DOHH2 (cell line): Measurements from ENCODE around the gene KRTAP10-2.

Experiments used
- EZH2phosphoT487 ChIP-seq: fragments of 200-600 bp; sonication (generic); IDR thresholded peaks from 2 replicates; pipeline ENCODE4 v1.6.1; 2017; ENCODE audit warnings: borderline replicate concordance, mild to moderate bottlenecking, antibody characterized with exemption, low read length, moderate library complexity, mixed read lengths
- TF ChIP-seq, protein P1 (sequence below): fragments of 200-600 bp; sonication (generic); IDR thresholded peaks from one replicate; pipeline ENCODE4 v1.5.1; 2014; ENCODE audit warnings: antibody characterized with exemption, mild to moderate bottlenecking, low read depth, low read length; ENCODE audit not compliant: poor library complexity, severe bottlenecking

DNA sequence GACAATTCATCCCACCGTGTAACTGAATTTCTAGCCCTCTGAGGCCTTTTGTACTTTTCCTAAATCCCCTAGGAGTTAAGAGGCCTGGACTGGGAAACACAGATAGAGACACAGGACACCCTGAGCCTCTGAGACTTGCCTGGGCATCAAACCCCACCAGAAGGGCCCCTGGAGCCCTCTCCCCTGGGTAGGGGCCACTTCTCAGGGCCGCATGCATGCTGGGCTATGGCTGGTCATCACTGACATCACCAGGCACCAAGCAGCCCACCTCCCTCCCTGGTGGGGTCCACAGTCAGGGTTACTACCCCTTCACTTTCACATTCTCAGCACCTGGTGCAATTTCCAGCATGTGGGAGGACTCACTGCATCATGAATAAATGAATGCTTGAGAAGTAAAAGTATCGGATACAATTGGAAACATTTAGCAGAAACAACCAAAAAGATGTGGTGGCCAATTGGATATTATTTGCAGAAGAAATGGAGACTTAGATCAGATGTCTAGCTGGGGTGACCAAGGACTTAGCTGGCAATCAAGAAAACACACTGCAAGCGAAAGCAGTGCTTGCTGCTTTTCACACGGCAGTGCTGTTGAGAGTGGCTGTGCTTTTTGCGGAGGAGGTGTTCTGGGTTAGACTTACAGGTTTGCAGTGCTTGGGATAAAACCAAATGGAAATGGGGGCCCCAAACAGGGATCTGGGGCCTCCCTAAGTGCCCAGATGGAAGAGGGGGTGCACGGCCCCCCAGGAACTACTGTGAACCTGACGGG lies 48.1 kb upstream of the KRTAP10-2 start:
- TF ChIP-seq, protein P1, sequence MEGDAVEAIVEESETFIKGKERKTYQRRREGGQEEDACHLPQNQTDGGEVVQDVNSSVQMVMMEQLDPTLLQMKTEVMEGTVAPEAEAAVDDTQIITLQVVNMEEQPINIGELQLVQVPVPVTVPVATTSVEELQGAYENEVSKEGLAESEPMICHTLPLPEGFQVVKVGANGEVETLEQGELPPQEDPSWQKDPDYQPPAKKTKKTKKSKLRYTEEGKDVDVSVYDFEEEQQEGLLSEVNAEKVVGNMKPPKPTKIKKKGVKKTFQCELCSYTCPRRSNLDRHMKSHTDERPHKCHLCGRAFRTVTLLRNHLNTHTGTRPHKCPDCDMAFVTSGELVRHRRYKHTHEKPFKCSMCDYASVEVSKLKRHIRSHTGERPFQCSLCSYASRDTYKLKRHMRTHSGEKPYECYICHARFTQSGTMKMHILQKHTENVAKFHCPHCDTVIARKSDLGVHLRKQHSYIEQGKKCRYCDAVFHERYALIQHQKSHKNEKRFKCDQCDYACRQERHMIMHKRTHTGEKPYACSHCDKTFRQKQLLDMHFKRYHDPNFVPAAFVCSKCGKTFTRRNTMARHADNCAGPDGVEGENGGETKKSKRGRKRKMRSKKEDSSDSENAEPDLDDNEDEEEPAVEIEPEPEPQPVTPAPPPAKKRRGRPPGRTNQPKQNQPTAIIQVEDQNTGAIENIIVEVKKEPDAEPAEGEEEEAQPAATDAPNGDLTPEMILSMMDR: no peak
- no peak for TF ChIP-seq EZH2phosphoT487
